IPS-18c (cell line): ENCODE results near the gene CXCL11.
A peak's percentile ranks its signal among the peaks of the same experiment; 100 is the strongest.
"Not testable (repeated sequence)": the region's sequence is repeated elsewhere in the genome, so short reads cannot be mapped to it uniquely, and the experiment has no call there.

Source experiments
- H3K4me3 ChIP-seq: 2 replicates; pipeline ENCODE4 v1.7.0; 2013; ENCODE audit warnings: low read depth, mild to moderate bottlenecking, low read length, moderate library complexity; ENCODE audit not compliant: insufficient read depth
- H3K9me3 ChIP-seq: one replicate; pipeline ENCODE4 v1.6.1; 2013; ENCODE audit warnings: mild to moderate bottlenecking, low read length, moderate library complexity; ENCODE audit not compliant: control insufficient read depth, insufficient read depth

The CXCL11 gene

DNA sequence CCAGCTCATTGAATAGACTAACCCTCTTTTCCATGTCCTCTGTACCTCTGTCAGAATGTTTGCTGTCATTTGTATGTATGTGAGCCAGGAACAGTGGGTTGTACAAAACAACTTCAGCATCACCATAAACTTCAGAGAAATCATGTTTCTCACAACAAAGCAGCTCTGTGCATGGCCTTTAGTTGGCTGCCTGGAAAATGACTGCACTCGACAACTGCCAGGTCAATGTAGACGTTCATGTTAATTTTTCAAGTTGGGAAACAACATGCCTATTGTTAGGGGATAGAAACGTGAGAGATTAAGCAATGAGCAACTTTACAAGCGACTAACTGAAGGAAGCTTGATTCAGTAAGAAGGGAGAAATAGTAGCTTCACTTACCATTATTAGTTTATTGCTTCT lies 17.9 kb upstream of the CXCL11 start:
- Histone ChIP-seq H3K9me3 (no peaks in the 10 kb centered on the region), H3K4me3 (no peak overlapping the region)

DNA sequence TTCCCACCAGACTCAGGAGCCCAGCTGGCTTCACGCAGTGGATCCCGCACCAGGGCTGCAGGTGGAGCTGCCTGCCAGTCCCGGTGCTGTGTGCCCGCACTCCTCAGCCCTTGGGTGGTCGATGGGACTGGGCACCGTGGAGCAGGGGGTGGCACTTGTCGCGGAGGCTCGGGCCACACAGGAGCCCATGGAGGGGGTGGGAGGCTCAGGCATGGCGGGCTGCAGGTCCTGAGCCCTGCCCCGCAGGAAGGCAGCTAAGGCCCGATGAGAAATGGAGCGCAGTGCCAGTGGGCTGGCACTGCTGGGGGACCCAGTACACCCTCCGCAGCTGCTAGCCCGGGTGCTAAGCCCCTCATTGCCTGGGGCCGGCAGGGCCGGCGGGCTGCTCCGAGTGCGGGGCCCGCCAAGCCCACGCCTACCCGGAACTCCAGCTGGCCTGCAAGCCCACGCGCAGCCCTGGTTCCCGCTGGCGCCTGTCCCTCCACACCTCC lies 14.7 kb upstream of the CXCL11 start:
- not testable (repeated sequence) for H3K4me3 ChIP-seq, H3K9me3 ChIP-seq

DNA sequence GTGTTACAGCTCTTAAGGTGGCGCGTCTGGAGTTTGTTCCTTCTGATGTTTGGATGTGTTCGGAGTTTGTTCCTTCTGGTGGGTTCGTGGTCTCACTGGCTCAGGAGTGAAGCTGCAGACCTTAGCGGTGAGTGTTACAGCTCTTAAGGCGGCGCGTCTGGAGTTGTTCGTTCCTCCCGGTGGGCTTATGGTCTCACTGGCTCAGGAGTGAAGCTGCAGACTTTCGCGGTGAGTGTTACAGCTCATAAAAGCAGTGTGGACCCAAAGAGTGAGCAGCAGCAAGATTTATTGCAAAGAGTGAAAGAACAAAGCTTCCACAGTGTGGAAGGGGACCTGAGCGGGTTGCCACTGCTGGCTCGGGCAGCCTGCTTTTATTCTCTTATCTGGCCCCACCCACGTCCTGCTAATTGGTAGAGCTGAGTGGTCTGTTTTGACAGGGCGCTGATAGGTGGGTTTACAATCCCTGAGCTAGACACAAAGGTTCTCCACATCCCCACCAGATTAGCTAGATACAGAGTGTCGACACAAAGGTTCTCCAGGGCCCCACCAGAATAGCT lies 14.1 kb upstream of the CXCL11 start:
- H3K9me3 ChIP-seq: not testable (repeated sequence)
- H3K4me3 ChIP-seq: 0 out of 2 replicates have a peak overlapping the region, but pooled peaks have one; percentile 21

DNA sequence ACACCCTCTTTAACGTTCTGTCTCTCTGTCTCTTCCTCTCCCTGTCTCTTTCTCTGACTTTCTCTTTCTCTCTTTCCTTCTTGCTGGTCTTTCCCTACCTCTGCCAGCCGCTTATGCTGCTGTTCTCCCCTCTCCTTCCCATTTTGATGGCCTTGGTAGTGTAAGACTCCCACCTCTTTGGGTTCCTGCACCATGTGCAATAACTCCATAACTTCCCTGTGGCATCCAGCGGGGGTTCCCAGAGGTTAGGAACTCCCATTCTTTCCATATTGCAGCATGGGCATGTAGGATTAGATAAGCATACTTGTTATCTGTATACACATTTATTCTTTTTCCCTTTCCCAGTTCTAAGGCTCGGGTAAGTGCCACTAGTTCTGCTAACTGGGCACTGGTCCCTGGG lies 8.8 kb upstream of the CXCL11 start:
- H3K9me3 ChIP-seq, H3K4me3 ChIP-seq: not testable (repeated sequence)

DNA sequence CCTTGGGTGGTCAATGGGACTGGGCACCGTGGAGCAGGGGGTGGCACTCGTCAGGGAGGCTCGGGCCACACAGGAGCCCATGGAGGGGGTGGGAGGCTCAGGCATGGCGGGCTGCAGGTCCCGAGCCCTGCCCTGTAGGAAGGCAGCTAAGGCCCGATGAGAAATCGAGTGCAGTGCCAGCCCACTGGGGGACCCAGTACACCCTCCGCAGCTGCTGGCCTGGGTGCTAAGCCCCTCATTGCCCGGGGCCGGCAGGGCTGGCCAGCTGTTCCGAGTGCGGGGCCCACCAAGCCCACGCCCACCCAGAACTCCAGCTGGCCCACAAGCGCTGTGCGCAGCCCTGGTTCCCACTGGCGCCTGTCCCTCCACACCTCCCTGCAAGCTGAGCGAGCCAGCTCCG lies 7.4 kb upstream of the CXCL11 start:
- not testable (repeated sequence) for H3K9me3 ChIP-seq, H3K4me3 ChIP-seq

DNA sequence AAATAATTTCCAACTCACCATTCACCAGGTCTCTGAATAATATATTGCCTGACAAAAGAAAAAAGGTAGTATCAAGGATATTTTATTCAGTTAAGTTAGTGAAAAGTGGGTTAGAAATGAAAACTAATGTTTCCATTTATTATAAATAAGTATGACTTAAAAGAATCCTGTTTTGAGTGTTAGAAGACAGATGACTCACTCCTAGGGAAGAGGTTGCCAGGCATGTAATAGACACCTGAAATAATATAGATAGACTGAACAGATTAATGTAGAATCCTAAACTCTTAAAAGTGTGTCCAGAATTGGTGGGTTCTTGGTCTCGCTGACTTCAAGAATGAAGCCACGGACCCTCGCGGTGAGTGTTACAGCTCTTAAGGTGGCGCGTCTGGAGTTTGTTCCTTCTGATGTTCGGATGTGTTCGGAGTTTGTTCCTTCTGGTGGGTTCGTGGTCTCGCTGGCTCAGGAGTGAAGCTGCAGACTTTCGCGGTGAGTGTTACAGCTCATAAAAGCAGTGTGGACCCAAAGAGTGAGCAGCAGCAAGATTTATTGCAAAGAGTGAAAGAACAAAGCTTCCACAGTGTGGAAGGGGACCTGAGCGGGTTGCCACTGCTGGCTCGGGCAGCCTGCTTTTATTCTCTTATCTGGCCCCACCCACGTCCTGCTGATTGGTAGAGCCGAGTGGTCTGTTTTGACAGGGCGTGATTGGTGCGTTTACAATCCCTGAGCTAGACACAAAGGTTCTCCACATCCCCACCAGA lies 6.5 kb upstream of the CXCL11 start:
- not testable (repeated sequence) for H3K4me3 ChIP-seq, H3K9me3 ChIP-seq

DNA sequence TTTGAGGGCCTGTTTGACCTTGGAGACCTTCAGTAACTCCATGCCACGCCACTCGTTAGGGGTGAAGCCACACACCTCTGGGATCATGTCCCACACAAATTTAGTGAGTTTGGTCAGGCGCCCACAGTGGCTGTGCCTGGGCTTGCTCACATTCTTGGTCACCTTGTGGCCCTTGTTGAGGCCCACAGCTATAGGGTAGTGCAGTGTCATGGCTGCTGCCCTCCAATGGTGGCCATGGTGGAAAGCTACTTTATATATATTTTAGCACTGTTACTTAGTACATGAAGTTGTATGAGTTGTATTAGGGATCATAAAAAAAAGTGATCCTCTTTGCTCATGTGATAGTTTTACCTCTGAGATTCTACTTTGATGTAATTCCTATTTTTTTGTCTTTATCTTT lies 985 bp upstream of the CXCL11 start:
- Histone ChIP-seq H3K4me3 (no peak overlapping the region), H3K9me3 (no peaks in the 10 kb centered on the region)

DNA sequence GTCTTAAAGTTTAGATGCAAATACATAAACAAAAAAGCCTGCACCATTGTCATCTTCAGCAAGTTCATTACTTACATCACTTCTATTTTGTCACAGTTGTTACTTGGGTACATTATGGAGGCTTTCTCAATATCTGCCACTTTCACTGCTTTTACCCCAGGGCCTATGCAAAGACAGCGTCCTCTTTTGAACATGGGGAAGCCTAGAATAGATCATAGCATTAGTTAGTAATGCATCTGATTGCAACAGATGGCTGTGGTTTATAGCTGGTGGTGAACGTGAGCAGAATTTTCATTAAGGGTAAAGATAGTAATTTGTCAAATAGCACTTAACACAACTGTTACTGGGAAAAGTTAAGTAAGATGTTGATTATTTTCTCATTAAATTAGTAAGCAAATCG lies 729 bp downstream of the CXCL11 start:
- H3K9me3 ChIP-seq: no peaks in the 10 kb centered on the region
- no peak overlapping the region for H3K4me3 ChIP-seq

DNA sequence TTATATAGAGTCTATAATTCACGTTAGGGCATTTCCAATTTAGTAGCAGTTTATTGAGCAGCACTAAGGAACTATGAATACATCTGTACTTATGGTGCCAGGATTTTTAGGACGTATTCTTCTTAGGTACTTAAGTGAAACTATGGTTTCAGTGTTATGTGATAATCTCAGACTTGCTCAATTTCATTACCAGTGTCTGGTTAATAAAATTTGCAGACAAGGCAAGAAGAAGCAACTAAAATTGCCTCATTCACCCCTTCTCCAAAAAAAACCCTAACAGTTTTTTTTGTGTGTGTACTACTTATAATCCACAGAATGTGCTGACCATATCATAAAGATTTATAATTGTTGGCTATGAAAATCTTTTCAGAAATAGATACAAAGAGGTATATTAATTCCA lies 6.6 kb downstream of the CXCL11 start:
- H3K4me3 ChIP-seq: no peak overlapping the region
- H3K9me3 ChIP-seq: no peaks in the 10 kb centered on the region

DNA sequence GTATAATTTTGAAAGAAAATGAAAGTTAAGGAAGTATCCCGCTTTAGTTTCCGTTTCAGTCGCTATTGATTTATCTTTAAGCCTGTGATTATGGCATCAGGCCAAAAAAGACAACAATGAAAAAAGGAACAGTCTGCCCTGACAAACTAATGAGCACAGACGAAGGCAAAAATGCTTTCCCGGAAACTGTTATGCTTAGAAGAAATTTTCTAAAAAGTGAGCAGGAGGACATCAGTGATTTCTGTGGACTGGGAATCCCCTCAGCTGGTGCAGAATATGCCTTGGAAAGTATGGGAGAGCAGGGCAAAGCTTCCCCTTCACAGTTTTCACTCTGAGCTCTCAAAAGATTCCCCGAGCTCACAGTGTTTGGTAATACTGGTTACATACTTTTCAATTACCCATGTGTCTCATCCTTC lies 7.5 kb downstream of the CXCL11 start:
- Histone ChIP-seq H3K4me3 (no peak overlapping the region), H3K9me3 (no peaks in the 10 kb centered on the region)

DNA sequence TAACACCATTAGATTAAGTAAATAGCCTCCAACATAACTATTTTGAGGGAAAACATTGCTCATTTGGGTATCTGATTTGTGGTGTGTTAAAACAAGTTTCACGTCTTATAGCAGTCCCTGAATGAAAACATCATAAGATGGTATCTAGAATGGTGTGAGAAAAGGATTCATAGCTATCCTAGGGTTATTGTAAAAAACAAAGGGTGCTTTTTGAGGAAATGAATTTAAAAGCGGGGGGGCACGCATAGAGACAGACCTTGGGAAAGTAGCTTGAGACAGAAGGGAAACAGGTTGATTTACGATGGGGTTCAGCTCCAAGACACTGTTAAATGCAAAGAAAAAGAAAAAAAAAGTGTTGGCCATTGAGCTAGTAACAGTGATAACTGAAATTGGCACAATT lies 11.8 kb downstream of the CXCL11 start:
- Histone ChIP-seq H3K9me3 (no peaks in the 10 kb centered on the region), H3K4me3 (no peak overlapping the region)

DNA sequence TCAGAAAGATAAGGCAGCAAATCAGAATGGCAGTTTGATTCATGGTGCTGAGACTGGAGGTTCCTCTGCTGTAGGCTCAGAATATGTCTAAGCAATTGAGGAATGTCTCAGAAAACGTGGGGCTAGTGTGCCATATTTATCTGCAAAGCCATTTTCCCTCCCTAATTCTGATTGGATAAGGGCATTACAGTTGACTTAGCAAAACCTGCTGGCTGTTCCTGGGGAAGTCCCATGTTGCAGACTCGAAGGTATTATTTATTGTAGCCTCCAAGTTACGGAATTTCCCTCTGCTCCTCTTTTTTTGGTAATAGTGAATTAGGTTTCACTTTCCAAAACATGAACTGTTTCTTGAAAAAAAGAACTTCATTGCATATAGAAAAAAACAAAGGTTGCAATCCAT lies 12.5 kb downstream of the CXCL11 start, which contains the start of gene CXCL10:
CXCL10 (minus strand) TSS at position 109 of the 400 bp plus-strand sequence; CDS start at position 43, 66 bp downstream.
- Histone ChIP-seq H3K4me3 (no peak within 1 kb of the TSS), H3K9me3 (no peaks in the 10 kb centered on the region)

DNA sequence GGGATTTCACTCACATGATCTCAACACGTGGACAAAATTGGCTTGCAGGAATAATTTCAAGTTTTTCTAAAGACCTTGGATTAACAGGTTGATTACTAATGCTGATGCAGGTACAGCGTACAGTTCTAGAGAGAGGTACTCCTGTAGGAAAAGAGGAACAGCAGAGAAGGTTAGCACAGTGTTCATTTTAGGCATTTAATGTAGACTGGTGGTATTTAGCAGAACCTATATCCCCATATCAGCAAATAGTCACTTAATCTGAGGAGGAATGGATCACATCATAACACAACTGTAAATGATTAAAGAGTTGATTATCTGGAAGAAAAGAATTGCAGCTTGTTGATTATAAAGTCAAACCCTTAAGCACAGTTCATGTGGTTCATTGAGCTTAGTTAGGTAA lies 13.2 kb downstream of the CXCL11 start:
- Histone ChIP-seq H3K9me3 (no peaks in the 10 kb centered on the region), H3K4me3 (no peak overlapping the region)

DNA sequence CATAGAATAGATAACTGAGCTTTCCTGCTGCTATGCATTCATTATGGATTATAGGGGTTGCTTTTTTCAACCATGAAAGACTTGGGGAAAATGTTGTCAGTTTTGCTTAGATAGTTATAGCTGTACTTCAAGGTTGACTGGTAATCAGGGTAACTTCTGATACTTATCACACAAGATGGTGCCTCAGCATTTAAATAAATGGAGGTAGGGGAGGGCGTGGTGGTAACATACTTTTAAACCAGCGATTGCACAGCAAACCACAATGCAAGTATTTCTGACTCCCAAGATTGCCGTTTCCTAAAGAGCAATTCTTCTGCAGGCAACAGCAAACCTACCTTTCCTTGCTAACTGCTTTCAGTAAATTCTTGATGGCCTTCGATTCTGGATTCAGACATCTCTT lies 13.8 kb downstream of the CXCL11 start:
- Histone ChIP-seq H3K4me3 (no peak overlapping the region), H3K9me3 (no peaks in the 10 kb centered on the region)

DNA sequence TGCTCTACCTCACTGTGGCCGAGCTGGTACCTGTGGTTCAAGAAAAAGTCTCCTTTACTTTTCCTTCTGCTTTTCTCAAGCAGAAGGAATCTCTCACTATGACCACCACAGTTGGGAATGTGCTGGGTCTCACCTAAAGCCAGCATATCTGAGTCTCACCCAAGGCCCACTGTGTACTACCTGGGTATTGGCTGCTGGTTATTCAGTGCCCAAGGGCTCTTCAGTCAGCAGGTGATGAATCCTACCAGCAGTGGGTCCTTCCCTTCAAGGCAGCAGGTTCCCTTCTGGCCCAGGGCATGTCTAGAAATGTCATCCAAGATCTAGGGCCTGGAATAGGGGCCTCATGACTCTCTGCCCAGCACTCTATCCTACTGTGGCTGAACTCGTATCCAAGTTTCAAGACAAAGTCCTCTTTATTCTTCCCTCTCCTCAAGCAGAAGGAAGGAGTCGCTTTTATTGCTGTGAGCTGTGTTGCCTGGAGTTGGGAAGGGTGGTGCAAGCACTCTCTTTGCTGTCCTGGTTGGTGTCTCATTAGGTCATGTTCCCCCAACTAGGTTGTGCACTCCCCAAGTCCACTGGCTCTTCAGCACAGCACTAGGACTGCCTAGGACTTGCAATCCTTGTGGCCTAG lies 18.7 kb downstream of the CXCL11 start:
- H3K4me3 ChIP-seq: no peak overlapping the region
- no peaks in the 10 kb centered on the region for H3K9me3 ChIP-seq

DNA sequence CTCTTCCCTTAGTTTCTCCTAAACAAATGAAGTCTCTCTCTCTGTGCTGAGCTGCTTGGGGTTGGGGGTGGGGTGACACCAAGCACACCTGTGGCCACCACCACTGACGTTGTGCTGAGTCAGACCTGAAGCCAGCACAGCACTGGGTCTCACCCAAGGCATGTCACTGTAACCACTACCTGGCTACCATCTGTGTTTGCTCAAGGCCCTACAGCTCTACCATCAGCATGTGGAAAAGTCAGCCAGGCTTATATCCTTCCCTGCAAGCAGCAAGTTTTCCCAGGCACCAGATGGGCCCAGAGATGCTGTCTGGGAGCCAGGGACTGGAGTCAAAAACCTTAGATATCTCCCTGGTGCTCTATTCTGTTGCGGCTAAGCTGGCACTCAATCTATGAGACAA lies 19.5 kb downstream of the CXCL11 start:
- no peaks in the 10 kb centered on the region for H3K9me3 ChIP-seq
- H3K4me3 ChIP-seq: no peak overlapping the region

DNA sequence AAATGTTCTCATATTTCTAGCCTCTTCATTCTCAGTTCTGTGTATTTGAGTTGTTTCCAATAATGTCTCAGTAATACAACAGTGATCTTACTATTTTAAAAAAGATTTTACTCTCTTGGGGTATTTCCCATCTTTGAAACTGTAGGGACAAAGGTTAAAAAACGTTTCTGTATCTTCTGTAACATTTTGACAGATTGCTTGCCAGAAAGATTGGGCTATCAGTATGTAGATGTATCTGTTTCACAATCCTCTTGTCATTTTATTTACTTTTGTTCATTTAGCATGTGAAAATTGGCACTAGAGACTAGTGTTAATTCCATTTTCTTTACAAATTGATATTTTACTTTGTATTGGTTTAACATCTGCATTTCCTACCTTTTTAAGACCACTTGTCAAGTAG lies 22.3 kb downstream of the CXCL11 start:
- no peaks in the 10 kb centered on the region for H3K9me3 ChIP-seq

DNA sequence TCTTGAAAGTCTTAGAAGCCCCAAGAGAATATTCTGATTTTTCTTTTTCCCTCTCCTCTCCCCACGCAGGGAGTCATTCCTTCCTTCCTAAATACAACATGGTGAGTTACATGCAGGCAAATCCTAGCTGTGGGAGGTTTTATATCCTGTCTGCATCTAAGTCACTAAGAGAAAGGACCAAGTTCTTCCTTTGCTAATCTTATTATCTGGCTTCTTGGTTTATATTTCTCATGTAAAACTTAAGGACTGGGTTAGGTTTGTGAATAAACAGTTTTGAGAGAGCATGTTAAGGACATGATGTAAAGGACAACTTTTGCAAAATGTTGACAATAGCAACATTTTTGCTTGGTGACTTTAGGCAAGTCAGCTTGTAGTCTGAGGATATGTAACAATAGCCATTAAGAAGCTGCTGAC lies 23.5 kb downstream of the CXCL11 start:
- no peaks in the 10 kb centered on the region for H3K9me3 ChIP-seq
- H3K4me3 ChIP-seq: no peak overlapping the region

More for the DNA sequence above, 22.3 kb downstream of the CXCL11 start:
- H3K4me3 ChIP-seq: no peak overlapping the region
